ENCODE results near the gene DTX2.
"Not testable (repeated sequence)": the region's sequence is repeated elsewhere in the genome, so short reads cannot be mapped to it uniquely, and the experiment has no call there.

Gene DTX2

DNA sequence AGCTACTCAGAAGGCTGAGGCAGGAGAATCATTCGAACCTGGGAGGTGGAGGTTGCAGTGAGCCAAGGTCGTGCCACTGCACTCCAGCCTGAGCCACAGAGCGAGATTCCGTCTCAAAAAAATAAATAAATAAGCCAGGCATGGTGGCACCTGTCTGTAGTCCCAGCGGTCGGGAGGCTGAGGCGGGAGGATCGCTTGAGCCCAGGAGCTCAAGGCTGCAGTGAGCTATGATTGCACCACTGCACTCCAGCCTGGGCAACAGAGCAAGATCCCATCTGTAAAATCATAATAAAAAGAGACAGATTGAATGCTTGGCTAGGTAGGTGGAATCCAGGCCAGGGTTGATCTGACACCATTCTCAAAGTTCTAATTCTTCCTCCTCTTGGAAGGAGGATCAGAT, 45.1 kb downstream of the DTX2 start:
- not testable (repeated sequence) for DNase-seq; H3K27ac ChIP-seq (ENCODE audit: low read length, poor library complexity, severe bottlenecking); H2BK120ac ChIP-seq (ENCODE audit: low read depth, low read length); H4K8ac ChIP-seq (ENCODE audit: low read length); H3K79me1 ChIP-seq (replicated peaks; ENCODE audit: low read length, poor library complexity, severe bottlenecking); H3K9ac ChIP-seq (ENCODE audit: low read length); H3K4ac ChIP-seq (ENCODE audit: low read depth in 1 of 2, low read length in 2 of 2); H3K4me3 ChIP-seq (ENCODE audit: insufficient read depth in 1 of 2, low read depth in 1 of 2, low read length in 2 of 2); H3K4me2 ChIP-seq (ENCODE audit: low read length, poor library complexity, severe bottlenecking); H2AFZ ChIP-seq (ENCODE audit: low read depth, low read length); H3K23ac ChIP-seq (ENCODE audit: low read length in 2 of 2); H2BK5ac ChIP-seq (ENCODE audit: low read depth, low read length, poor library complexity, severe bottlenecking); H3K18ac ChIP-seq (ENCODE audit: low read depth in 1 of 2, low read length in 2 of 2); H2AK5ac ChIP-seq (ENCODE audit: low read length, severe bottlenecking); H3K9me3 ChIP-seq (ENCODE audit: control insufficient read depth, low read length); H2BK15ac ChIP-seq (ENCODE audit: low read depth, poor library complexity, severe bottlenecking); H4K91ac ChIP-seq (ENCODE audit: low read length); H3K27me3 ChIP-seq (ENCODE audit: control insufficient read depth in 1 of 2, insufficient read depth in 1 of 2, low read length in 2 of 2); H2BK12ac ChIP-seq (ENCODE audit: low read length in 2 of 2); H3K14ac ChIP-seq (ENCODE audit: low read length in 2 of 2)
- Histone ChIP-seq H3K4me1 (ENCODE audit: control insufficient read depth, insufficient read depth, low read depth, low read length) (peaks cover 17% of the 10 kb centered on the region), H3K36me3 (ENCODE audit: control insufficient read depth in 1 of 2, insufficient read depth in 2 of 2, low read depth in 1 of 2, low read length in 2 of 2) (peaks cover 31 to 38% of the 10 kb centered on the region in 2 experiments)
- WGBS, result 96% methylated on average over 8 of the region's 8 CpGs

DNA sequence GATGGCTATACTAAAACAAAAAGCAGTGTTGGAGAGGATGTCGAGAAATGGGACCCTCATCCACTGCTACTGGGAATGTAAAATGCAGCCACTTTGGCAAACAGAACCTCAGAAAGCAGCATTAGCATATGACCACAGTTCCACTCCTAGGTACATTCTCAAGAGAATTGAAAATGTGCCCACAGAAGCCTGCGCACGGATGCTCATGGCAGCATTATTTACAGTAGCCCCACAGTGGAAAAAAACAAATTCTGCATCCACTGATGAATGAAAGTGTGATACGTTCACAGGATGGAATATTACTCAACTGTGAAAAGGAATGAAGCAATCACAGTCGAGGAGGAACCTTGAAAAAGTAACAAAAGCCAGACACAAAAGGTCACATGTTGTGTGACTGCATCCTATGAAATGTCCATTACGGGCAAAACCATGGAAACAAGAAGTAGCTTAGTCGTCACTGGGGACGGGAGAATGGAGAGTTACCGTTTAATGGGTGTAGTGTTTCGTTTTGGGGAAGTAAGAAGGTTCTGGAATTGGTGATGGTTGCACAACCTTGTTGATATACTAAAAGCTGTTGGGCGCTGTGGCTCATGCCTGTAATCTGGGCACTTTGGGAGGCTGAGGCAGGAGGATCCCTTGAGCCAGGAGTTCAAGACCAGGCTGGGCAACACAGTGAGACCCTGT, 46.4 kb downstream of the DTX2 start:
- Histone ChIP-seq H4K8ac (ENCODE audit: low read length) (no peak overlapping the region), H3K23ac (ENCODE audit: low read length in 2 of 2) (no peak overlapping the region), H2AK5ac (ENCODE audit: low read length, severe bottlenecking) (no peak overlapping the region), H3K18ac (ENCODE audit: low read depth in 1 of 2, low read length in 2 of 2) (no peak overlapping the region), H3K27ac (ENCODE audit: low read length, poor library complexity, severe bottlenecking) (no peak overlapping the region), H3K4ac (ENCODE audit: low read depth in 1 of 2, low read length in 2 of 2) (no peak overlapping the region), H3K4me3 (ENCODE audit: insufficient read depth in 1 of 2, low read depth in 1 of 2, low read length in 2 of 2) (no peak overlapping the region), H3K27me3 (ENCODE audit: control insufficient read depth in 1 of 2, insufficient read depth in 1 of 2, low read length in 2 of 2) (no peaks in the 10 kb centered on the region), H2BK5ac (ENCODE audit: low read depth, low read length, poor library complexity, severe bottlenecking) (no peak overlapping the region), H3K4me2 (ENCODE audit: low read length, poor library complexity, severe bottlenecking) (no peak overlapping the region), H4K91ac (ENCODE audit: low read length) (no peak overlapping the region), H2AFZ (ENCODE audit: low read depth, low read length) (no peak overlapping the region), H3K79me1 (replicated peaks; ENCODE audit: low read length, poor library complexity, severe bottlenecking) (no peaks in the 10 kb centered on the region), H2BK12ac (ENCODE audit: low read length in 2 of 2) (no peak overlapping the region), H3K36me3 (ENCODE audit: control insufficient read depth in 1 of 2, insufficient read depth in 2 of 2, low read depth in 1 of 2, low read length in 2 of 2) (peaks cover 28 to 30% of the 10 kb centered on the region in 2 experiments), H2BK15ac (ENCODE audit: low read depth, poor library complexity, severe bottlenecking) (no peak overlapping the region), H3K4me1 (ENCODE audit: control insufficient read depth, insufficient read depth, low read depth, low read length) (peaks cover 15% of the 10 kb centered on the region), H2BK120ac (ENCODE audit: low read depth, low read length) (no peak overlapping the region), H3K9me3 (ENCODE audit: control insufficient read depth, low read length) (no peaks in the 10 kb centered on the region), H3K14ac (ENCODE audit: low read length in 2 of 2) (no peak overlapping the region), H3K9ac (ENCODE audit: low read length) (no peak overlapping the region)
- WGBS, result 89% methylated on average over 11 of the region's 11 CpGs
- peak; percentile 59 for DNase-seq

DNA sequence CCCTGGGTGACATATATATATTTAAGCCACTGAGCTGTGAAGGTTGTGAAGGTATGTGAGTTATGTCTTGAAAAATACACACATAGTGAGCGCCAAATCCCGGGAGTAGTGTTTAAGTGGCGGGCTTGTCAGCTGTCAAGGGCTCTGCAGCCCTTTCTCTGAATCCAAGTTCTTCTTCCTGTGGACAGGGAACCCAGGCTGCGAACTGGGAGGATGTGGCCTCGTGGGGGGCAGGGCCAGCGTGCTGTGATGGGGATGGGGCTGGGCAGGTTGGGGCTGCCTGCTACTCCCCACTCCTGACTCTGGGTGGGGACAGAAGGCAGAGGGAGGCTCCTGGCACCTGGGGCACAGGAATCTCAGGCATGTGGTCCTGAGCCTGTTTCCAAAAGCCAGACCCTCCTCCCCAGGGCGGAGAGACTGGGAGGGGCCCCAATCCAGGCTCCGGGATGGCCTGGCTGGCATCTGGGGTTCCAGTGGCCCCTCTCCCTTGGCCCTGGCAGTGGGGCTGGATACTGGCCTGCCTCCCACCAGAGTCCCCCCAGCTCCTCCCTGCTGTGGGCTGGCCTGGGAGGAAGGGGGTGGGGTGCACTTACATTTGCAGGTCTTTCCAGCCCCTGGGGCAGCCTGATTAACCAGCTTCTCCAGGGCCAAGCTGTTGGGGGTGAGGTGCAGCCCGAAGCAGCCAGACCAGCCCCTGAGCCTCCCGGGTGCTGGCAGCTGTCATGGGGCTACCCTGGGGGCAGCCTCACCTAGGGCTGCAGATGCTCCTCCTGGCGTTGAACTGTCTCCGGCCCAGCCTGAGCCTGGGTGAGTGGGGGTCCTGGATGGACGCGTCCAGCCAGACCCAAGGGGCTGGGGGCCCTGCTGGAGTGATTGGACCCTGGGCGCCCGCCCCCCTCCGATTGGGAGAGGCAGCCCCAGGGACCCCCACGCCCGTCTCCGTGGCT, 48.7 kb downstream of the DTX2 start, which contains the start of gene UPK3B:
TSS of gene UPK3B (plus strand) at position 622 of the 947 bp plus-strand sequence. CDS start at position 723, 101 bp downstream.
- Histone ChIP-seq H2AK5ac (ENCODE audit: low read length, severe bottlenecking) (no peak within 1 kb of the TSS), H3K27ac (ENCODE audit: low read length, poor library complexity, severe bottlenecking) (no peak within 1 kb of the TSS), H2BK5ac (ENCODE audit: low read depth, low read length, poor library complexity, severe bottlenecking) (no peak within 1 kb of the TSS), H3K14ac (ENCODE audit: low read length in 2 of 2) (no peak within 1 kb of the TSS), H3K4me1 (ENCODE audit: control insufficient read depth, insufficient read depth, low read depth, low read length) (peaks cover 24% of the 10 kb centered on the region), H3K4ac (ENCODE audit: low read depth in 1 of 2, low read length in 2 of 2) (no peak within 1 kb of the TSS), H3K27me3 (ENCODE audit: control insufficient read depth in 1 of 2, insufficient read depth in 1 of 2, low read length in 2 of 2) (no peaks in the 10 kb centered on the region), H4K8ac (ENCODE audit: low read length) (no peak within 1 kb of the TSS), H2BK12ac (ENCODE audit: low read length in 2 of 2) (peak within 1 kb of the TSS in 1 of 2 experiments; percentile 55), H2BK120ac (ENCODE audit: low read depth, low read length) (no peak within 1 kb of the TSS), H3K23ac (ENCODE audit: low read length in 2 of 2) (no peak within 1 kb of the TSS), H3K79me1 (replicated peaks; ENCODE audit: low read length, poor library complexity, severe bottlenecking) (no peaks in the 10 kb centered on the region), H2AFZ (ENCODE audit: low read depth, low read length) (no peak within 1 kb of the TSS), H3K18ac (ENCODE audit: low read depth in 1 of 2, low read length in 2 of 2) (peak within 1 kb of the TSS; percentile 1 to 6), H4K91ac (ENCODE audit: low read length) (no peak within 1 kb of the TSS), H2BK15ac (ENCODE audit: low read depth, poor library complexity, severe bottlenecking) (peak within 1 kb of the TSS; percentile 84), H3K9me3 (ENCODE audit: control insufficient read depth, low read length) (no peaks in the 10 kb centered on the region), H3K36me3 (ENCODE audit: control insufficient read depth in 1 of 2, insufficient read depth in 2 of 2, low read depth in 1 of 2, low read length in 2 of 2) (peaks cover 14 to 23% of the 10 kb centered on the region in 2 experiments), H3K4me3 (ENCODE audit: insufficient read depth in 1 of 2, low read depth in 1 of 2, low read length in 2 of 2) (no peak within 1 kb of the TSS), H3K4me2 (ENCODE audit: low read length, poor library complexity, severe bottlenecking) (peak within 1 kb of the TSS; percentile 4), H3K9ac (ENCODE audit: low read length) (no peak within 1 kb of the TSS)
- 44% methylated on average over 13 of the region's 20 CpGs for WGBS
- DNase-seq, result no peak

All from mesenchymal stem cell (in vitro differentiated cells and primary cell).